ENCODE measurements around the gene COPA.

- TF ChIP-seq CTCF (IDR thresholded peaks at IDR 0.05 in 8 of 11, conservative IDR thresholded peaks at IDR 0.05 in 3 of 11) = no peak
- TF ChIP-seq POLR2A (IDR thresholded peaks at IDR 0.05) = no peak
These were observed 97.6 kb downstream of the COPA start for GRCh38 chr1:160245434-160245833.
